ENCODE measurements around the gene PADI1.

Gene PADI1

DNA sequence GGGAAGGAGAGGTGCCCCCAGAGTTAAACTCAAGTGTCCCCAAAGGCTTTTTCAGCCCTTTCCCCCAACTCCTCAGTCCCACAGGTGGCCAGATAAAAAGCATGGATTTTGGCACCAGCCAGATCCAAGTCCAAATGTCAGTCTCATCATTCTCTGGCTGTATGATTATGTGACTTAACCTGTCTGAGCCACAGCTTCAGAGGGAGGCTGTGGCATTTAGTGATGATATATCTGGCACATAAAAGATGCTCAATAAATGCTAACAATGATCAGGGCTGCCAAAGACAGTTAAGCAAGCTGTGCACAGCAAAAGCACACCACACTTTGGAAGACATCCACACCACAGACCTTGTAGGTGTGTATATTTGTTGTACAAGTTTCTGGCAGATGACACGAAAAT, 38.3 kb downstream of the PADI1 start:
- no peak overlapping the region for H3K4me3 ChIP-seq
- no peak overlapping the region for H3K27ac ChIP-seq

GRCh38 chr1:17244821-17245740, 40.2 kb downstream of the PADI1 start:
- Histone ChIP-seq H3K4me3 (no peak overlapping the region), H3K36me3 (ENCODE audit: insufficient read depth, low read length) (no peaks in the 10 kb centered on the region), H3K27ac (no peak overlapping the region), H3K9ac (ENCODE audit: insufficient read length) (no peak overlapping the region), H3K9me3 (ENCODE audit: low read depth, low read length) (no peaks in the 10 kb centered on the region)
- no peak for DNase-seq (ENCODE audit: low read depth, low spot score)
- no peak for TF ChIP-seq POLR2AphosphoS5 (IDR thresholded peaks at IDR 0.05; ENCODE audit: borderline replicate concordance, low read depth, low read length)
- TF ChIP-seq FOXP2 (optimal IDR thresholded peaks at IDR 0.05; ENCODE audit: control extremely low read depth, extremely low read length, insufficient read depth), result no peak
- no peak for TF ChIP-seq EZH2 (IDR thresholded peaks at IDR 0.05)

More for the DNA sequence above, 38.3 kb downstream of the PADI1 start:
- no peaks in the 10 kb centered on the region for H3K9me3 ChIP-seq (ENCODE audit: low read depth, low read length)
- no peak overlapping the region for H3K9ac ChIP-seq (ENCODE audit: insufficient read length)
- no peak for TF ChIP-seq POLR2AphosphoS5 (IDR thresholded peaks at IDR 0.05; ENCODE audit: borderline replicate concordance, low read depth, low read length)
- no peak for TF ChIP-seq EZH2 (IDR thresholded peaks at IDR 0.05)
- no peak for TF ChIP-seq FOXP2 (optimal IDR thresholded peaks at IDR 0.05; ENCODE audit: control extremely low read depth, extremely low read length, insufficient read depth)
- H3K36me3 ChIP-seq (ENCODE audit: insufficient read depth, low read length), result no peaks in the 10 kb centered on the region
- DNase-seq (ENCODE audit: low read depth, low spot score), result no peak

DNA sequence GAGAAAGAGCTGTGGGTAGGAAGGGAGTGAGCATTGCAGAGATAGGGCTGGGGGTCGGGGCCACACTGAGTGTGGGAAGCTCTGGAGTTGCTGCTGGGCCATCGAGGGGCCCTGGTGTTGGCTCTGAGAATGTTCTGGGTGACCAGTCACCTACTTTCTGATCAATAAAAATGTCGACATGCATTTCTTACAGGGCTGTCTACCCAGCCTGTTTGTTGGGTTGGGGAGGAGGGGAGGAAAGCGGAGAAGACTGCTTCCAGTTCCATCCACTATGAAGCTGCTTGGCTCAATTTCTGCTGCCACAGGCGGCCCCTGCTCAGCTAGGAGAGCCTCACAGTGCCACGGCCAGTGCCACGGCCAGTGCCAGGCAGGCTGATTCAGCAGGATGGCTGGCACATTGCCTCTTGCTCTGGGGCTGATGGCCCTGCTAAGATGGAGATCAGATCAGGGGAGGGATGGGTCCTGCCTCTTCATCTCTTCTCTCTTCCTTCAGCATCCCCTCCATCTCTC, 40.9 kb downstream of the PADI1 start:
- no peaks in the 10 kb centered on the region for H3K36me3 ChIP-seq (ENCODE audit: insufficient read depth, low read length)
- no peaks in the 10 kb centered on the region for H3K9me3 ChIP-seq (ENCODE audit: low read depth, low read length)
- DNase-seq (ENCODE audit: low read depth, low spot score), result no peak
- TF ChIP-seq FOXP2 (optimal IDR thresholded peaks at IDR 0.05; ENCODE audit: control extremely low read depth, extremely low read length, insufficient read depth), result no peak
- no peak for TF ChIP-seq POLR2AphosphoS5 (IDR thresholded peaks at IDR 0.05; ENCODE audit: borderline replicate concordance, low read depth, low read length)
- TF ChIP-seq EZH2 (IDR thresholded peaks at IDR 0.05), result no peak
- H3K27ac ChIP-seq, result no peak overlapping the region
- no peak overlapping the region for H3K4me3 ChIP-seq
- H3K9ac ChIP-seq (ENCODE audit: insufficient read length), result no peak overlapping the region

- TF ChIP-seq EZH2 (IDR thresholded peaks at IDR 0.05) (no peak), FOXP2 (optimal IDR thresholded peaks at IDR 0.05; ENCODE audit: control extremely low read depth, extremely low read length, insufficient read depth) (no peak), POLR2AphosphoS5 (IDR thresholded peaks at IDR 0.05; ENCODE audit: borderline replicate concordance, low read depth, low read length) (no peak)
- DNase-seq (ENCODE audit: low read depth, low spot score), result no peak
- Histone ChIP-seq H3K9me3 (ENCODE audit: low read depth, low read length) (no peaks in the 10 kb centered on the region), H3K27ac (no peak overlapping the region), H3K36me3 (ENCODE audit: insufficient read depth, low read length) (no peaks in the 10 kb centered on the region), H3K4me3 (no peak overlapping the region), H3K9ac (ENCODE audit: insufficient read length) (no peak overlapping the region)
Observed at GRCh38 chr1:17246971-17247370, 42.0 kb downstream of the PADI1 start.

DNA sequence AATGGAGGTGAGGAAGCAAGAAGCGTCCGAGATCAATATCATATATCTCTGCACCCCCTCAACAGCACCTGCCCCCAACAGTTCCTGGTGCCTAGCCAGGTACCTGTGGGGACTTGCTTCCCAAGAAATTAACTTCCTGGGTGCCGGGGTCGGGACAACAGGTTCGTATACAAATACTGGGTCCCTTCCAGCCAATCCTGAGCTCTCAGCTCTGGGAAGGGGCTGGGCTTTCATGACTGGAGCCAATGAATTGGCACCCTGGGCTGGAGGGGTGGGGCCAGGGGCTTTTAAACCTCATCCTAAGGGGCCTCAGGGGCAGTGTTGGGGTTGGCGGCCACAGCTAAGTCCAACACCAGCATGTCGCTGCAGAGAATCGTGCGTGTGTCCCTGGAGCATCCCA, 43.9 kb downstream of the PADI1 start, which contains the start of gene PADI3:
Gene PADI3, plus strand, starts transcription at position 318 of the 400 bp plus-strand sequence. Its CDS starts 40 bp downstream, at position 358.
- no peak for TF ChIP-seq EZH2 (IDR thresholded peaks at IDR 0.05)
- no peak for TF ChIP-seq FOXP2 (optimal IDR thresholded peaks at IDR 0.05; ENCODE audit: control extremely low read depth, extremely low read length, insufficient read depth)
- no peak for TF ChIP-seq POLR2AphosphoS5 (IDR thresholded peaks at IDR 0.05; ENCODE audit: borderline replicate concordance, low read depth, low read length)

DNA sequence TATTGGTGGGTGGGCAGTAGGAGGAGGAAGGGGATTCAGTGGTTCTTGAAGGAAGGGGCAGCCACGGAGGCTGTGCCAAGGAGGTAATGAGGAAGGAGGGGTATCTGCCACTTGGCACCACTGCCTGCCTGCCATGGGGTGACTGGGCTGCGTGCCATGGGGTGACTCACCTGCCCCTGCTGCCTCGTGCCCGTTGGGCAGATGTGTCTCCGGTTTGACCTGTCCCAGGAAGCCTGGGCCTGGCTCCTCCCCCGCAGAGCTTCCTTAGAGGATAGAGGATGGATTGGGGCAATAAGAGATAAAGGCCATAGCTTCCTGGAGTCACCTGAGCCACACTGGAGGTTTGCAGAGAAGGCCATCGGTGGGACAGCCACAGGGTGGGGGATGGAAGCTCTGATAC, 45.7 kb downstream of the PADI1 start:
- DNase-seq (ENCODE audit: low read depth, low spot score), result no peak
- H3K9ac ChIP-seq (ENCODE audit: insufficient read length), result no peak overlapping the region
- no peak for TF ChIP-seq FOXP2 (optimal IDR thresholded peaks at IDR 0.05; ENCODE audit: control extremely low read depth, extremely low read length, insufficient read depth)
- TF ChIP-seq EZH2 (IDR thresholded peaks at IDR 0.05), result no peak
- no peak for TF ChIP-seq POLR2AphosphoS5 (IDR thresholded peaks at IDR 0.05; ENCODE audit: borderline replicate concordance, low read depth, low read length)
- no peak overlapping the region for H3K4me3 ChIP-seq
- no peaks in the 10 kb centered on the region for H3K36me3 ChIP-seq (ENCODE audit: insufficient read depth, low read length)
- no peaks in the 10 kb centered on the region for H3K9me3 ChIP-seq (ENCODE audit: low read depth, low read length)
- H3K27ac ChIP-seq, result no peak overlapping the region

More for the DNA sequence above, 43.9 kb downstream of the PADI1 start, which contains the start of gene PADI3:
- DNase-seq (ENCODE audit: low read depth, low spot score), result no peak
- Histone ChIP-seq H3K9me3 (ENCODE audit: low read depth, low read length) (no peaks in the 10 kb centered on the region), H3K36me3 (ENCODE audit: insufficient read depth, low read length) (no peaks in the 10 kb centered on the region), H3K27ac (no peak within 1 kb of the TSS), H3K9ac (ENCODE audit: insufficient read length) (no peak within 1 kb of the TSS), H3K4me3 (no peak within 1 kb of the TSS)

GRCh38 chr1:17251246-17251645, 46.3 kb downstream of the PADI1 start:
- H3K36me3 ChIP-seq (ENCODE audit: insufficient read depth, low read length), result no peaks in the 10 kb centered on the region
- no peak overlapping the region for H3K9ac ChIP-seq (ENCODE audit: insufficient read length)
- TF ChIP-seq FOXP2 (optimal IDR thresholded peaks at IDR 0.05; ENCODE audit: control extremely low read depth, extremely low read length, insufficient read depth) (no peak), POLR2AphosphoS5 (IDR thresholded peaks at IDR 0.05; ENCODE audit: borderline replicate concordance, low read depth, low read length) (no peak), EZH2 (IDR thresholded peaks at IDR 0.05) (no peak)
- H3K4me3 ChIP-seq, result no peak overlapping the region
- no peaks in the 10 kb centered on the region for H3K9me3 ChIP-seq (ENCODE audit: low read depth, low read length)
- H3K27ac ChIP-seq, result no peak overlapping the region
- DNase-seq (ENCODE audit: low read depth, low spot score), result no peak

DNA sequence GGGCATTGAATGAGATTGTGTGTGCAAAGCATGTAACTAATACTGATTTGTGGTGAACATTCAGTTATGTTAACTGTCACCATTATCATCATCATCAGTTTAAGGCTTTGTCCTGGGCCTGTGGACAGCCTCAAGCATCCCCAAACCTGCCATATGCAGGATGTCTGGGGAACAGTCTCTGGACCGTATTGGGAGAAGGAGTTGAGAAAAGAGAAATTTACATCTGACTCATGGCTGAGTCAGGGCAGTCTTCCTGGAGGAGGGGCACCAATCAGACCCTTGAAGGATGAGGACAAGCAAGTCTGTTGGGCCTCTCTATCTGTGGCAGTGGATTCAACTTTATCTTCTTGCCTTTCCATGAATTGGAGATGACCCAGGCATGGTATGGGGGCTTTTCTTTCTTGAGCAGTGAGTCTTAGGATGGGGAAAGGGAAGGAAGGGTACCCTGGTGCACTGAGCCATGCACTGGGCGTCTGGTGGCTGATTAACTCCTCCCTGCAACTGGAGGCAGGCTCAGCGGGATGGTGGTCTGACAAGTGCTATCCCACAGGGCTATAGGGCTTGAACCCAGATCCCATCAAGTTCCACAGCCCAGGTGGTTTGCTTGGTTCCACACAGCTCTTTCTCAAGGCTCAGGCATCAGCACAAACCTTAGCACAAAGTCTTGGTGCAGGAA, 46.9 kb downstream of the PADI1 start:
- no peak for DNase-seq (ENCODE audit: low read depth, low spot score)
- Histone ChIP-seq H3K27ac (no peak overlapping the region), H3K9me3 (ENCODE audit: low read depth, low read length) (no peaks in the 10 kb centered on the region), H3K4me3 (no peak overlapping the region), H3K9ac (ENCODE audit: insufficient read length) (no peak overlapping the region), H3K36me3 (ENCODE audit: insufficient read depth, low read length) (no peaks in the 10 kb centered on the region)
- no peak for TF ChIP-seq FOXP2 (optimal IDR thresholded peaks at IDR 0.05; ENCODE audit: control extremely low read depth, extremely low read length, insufficient read depth)
- TF ChIP-seq EZH2 (IDR thresholded peaks at IDR 0.05), result no peak
- TF ChIP-seq POLR2AphosphoS5 (IDR thresholded peaks at IDR 0.05; ENCODE audit: borderline replicate concordance, low read depth, low read length), result no peak
